GM21367 (cell line): ENCODE measurements around the gene PHACTR3.

Source experiments
- ATAC-seq: cut with Tn5 transposase; IDR thresholded peaks from one replicate; pipeline ENCODE4 v1.9.1; 2021; ENCODE audit not compliant: unreplicated experiment

PHACTR3 gene

GRCh38 chr20:59823491-59824259 is 219.3 kb downstream of the PHACTR3 start:
- no peak for ATAC-seq

GRCh38 chr20:59824711-59825562 is 220.6 kb downstream of the PHACTR3 start:
- ATAC-seq = no peak

DNA sequence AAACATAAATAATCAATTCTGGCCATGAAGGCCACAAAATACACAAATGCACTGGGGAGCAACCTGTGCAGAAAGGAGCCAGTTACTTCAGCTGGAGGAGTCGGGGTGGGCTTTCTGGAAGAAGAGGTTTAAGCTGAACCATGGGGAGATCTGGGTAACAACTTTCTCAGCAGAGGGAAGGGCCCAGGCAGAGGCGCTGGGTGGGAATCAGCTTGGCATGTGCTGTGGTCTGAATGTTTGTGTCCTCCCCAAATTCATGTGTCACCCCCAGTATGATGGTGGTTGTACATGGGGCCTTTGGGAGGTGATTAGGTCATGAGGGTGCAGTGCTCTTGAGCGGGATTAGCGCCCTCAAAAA is 221.2 kb downstream of the PHACTR3 start:
- ATAC-seq = no peak

GRCh38 chr20:59825944-59826759 is 221.8 kb downstream of the PHACTR3 start:
- ATAC-seq = no peak

DNA sequence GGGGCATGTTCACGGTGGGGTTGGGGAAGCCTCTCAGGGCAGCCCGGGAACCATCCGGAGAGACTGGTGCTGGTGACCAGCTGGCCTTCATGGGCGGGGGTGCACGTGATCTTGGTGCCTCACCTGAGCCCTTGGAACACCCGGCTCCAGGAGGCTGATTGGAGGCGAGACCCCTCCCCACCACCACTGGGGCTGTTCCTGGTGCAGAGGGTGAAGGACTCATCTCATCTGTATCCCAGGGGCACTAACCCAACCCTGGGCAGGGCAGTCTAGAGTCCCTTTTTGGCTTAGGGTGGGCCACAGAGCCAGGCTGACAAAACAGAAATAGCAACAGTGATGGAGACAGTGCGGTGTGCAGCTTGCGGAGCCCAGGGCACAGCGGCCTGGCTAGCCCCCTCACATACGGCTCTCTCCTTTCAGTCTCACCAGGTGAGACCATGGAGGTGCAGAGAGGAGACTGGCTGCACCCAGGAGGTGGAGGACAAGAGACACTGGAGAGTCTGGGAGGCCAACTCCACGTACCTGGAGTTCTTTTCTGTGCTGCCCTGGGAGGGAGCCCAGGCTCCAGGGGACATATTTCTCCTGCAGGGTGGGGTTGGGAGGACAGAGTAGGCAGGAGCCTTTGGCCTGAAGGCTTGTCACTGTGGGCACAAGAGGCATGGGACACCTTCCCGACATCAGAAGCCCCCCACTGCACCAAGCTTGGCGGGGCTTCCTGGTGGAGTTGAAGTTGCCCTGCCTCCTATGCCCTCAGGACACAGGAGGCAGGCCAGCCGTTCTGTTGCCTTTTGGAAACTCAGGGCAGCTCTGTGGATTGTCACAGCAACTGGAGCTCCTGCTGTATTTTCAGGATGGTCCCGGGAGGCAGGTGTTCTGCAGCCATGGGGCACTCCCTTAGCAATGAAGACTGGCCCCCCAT is 223.1 kb downstream of the PHACTR3 start:
- ATAC-seq = no peak

DNA sequence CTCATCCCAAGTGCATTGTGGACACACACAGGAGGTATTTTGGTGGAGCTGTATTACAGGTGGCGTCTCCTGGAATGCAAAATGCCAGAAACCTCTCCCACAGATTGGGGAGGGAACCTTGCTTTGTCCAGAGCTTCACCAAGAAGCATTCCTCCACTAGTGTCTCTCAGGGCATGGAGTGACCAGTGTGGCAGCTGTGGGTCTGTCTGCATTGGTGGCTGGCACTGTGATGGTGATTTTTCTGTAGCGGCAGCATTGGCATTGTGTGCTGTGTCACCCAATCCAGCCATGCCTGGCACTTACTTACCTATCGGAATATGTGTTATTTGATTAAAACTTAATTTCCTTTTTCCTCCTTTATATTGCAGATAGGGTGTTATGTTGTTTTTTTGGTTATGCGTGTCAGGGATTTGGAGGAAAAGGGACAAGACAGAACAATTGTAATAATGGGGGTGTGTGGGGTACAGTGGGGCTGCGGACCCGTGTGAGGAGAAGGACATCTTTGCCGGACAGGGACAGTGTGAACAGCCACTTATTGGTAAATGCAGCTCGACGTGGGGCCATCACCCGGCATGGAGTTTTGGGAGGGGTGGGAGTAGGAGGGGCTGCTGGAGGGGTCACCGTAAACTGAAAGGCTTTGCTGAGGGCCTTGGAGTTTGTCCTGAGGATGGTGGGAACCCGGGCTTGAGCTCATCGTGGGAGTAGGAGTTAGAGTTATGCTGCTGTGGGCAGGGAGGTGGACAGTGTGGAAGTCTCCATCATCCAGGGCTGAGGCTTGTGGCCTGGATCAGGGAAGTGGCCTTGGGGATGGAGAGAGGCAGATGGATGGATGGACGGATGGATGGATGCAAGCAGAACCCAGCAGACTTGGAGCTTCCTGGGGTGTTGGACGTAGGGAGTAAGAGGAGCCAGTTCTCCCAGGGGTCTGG is 224.0 kb downstream of the PHACTR3 start:
- ATAC-seq = no peak

DNA sequence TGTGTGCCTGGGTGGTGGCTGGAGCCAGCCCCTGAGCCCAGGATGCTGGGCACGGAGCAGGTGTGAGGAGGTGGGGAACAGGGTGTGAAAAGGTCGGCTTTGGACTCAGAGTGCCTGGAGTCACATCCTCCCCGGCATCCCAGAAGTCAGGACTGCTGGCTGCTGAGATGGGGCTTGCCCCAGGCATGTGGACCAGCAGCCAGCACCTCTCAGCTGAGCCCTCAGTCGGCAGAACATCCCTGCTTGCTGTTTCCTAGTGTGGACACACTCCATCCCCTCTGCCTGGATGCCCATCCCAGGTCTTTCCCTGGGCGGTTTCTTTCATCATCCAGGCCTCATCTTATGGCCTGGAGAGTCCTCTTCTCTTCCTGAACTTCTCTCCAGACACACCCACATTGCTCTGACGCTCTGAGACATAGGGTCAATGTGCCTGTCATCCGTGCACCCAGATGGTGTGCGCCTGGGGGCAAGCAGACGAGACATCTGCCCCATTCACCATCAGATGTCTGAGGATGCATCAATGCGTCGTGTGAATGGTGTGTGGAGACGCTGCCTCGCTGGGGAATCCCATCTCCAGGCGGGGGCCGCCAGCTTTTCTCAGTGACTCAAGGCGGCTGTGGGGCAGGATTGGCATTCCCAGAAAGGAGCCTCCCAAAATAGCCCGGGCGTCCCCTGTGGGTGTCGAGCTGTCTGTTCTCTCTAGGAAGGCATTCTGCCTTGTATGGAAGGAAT is 224.9 kb downstream of the PHACTR3 start:
- ATAC-seq = no peak

DNA sequence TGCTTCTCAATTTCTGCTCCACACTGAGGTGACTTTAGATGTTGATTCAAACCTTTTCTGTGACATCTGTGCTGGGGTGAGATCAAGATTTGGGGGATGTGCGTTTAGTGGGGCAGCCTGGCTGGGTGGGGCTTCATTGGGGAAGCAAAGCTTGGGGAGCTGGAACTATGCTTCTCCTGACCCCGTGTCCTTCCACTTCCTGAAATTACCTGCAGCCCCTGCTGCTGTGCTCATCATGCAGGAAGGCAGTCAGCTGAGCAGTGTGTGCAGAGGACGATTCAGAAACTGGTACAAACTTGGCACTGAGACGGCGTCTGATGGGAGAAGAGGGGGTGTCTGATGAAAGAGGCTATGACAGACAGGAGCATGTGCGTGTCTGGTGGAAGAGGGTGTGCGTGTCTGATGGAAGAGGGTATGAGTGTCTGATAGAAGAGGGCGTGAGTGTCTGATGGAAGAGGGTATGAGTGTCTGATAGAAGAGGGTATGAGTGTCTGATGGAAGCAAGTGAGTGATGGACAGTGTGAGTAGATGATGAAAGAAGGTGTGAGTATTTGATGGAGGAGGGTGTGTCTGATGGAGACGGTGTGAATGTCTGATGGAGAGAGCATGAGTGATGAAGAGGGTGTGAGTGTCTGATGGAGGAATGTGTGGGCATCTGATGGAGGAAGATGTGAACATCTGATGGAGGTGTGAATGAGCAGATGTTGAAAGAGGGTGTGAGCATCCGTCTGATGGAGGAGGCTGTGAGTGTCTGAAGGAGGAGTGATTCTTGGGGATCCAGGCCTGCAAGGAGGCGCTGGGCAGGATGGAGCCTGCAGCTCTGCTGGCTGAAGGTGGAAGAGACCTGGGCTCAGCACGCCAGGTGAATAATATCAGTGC is 225.7 kb downstream of the PHACTR3 start:
- no peak for ATAC-seq

DNA sequence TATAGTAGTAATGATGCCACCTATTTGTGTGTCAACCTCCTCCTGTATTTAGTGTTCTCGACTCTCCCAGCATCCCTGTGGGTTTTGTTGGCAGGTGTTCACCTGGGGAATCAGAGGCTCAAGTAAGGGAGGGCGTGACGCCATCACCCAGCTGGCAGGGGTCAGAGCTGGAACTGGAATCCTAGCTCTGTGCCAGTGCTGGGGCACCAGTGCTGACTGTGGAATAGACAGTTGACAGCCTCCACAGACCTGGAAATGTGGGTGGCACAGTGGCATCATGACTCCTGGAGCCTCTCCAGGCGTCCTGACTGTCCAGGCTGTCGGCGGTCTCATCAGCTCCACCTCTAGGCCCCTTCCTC is 226.3 kb downstream of the PHACTR3 start:
- no peak for ATAC-seq

- ATAC-seq = no peak
Measured at GRCh38 chr20:59831024-59831915, 226.9 kb downstream of the PHACTR3 start.

DNA sequence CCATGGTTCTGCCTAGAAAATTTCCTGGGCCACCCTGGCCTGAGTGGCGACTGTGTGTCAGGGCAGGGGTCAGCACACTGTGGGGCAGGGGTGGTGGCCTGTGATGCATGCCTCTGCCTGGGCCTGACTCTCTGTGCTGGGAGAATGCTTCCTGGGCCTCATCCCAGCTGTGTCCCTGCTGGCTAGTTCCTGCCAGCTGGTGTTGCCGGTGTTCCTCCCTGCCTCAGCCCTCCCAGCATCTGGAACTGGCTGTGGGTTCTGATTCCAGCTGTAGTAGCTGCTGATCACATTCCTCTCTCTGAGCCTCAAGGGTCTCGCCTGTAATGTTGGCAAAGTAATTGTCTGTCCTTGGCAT is 227.6 kb downstream of the PHACTR3 start:
- ATAC-seq = no peak

GRCh38 chr20:59832406-59833363 is 228.3 kb downstream of the PHACTR3 start:
- no peak for ATAC-seq

DNA sequence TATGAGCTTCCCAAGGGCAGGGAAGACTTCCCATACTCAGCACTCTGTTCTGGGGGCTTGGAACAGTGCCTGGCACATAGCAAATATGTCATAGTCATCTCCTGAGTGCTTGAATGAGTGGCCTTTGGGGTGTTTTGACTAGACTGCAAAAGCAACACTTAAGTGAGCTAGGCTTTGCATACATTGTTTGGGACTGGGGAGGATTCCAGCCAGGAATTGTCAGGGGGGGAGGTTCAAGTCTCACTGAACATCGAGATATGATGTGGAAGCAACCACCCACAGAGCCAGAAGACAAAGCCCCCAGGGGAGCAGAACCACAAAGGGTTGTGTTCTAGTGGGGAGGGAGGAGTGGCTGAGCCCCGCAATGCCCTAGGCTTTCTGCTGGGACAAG is 230.7 kb downstream of the PHACTR3 start:
- no peak for ATAC-seq

- no peak for ATAC-seq
Measured at GRCh38 chr20:59835448-59836395, 231.4 kb downstream of the PHACTR3 start.

- ATAC-seq = no peak
Measured at GRCh38 chr20:59836767-59837166, 232.4 kb downstream of the PHACTR3 start.
